ENCODE measurements around the gene SYP. TPM values are rescaled to one million over a fixed set of nuclear protein-coding genes. Genes with fewer than 3 reads are reported as not detected.

Gene SYP
- total and polyA plus RNA-seq, 2 donors (not counting 3 experiments of a cell fraction or from before 2014, with no cell fraction given) = 0.21 to 0.77 TPM

- no peak overlapping the region for H3K9ac ChIP-seq (replicated peaks; ENCODE audit: extremely low read depth, insufficient read depth, low read length)
- H3K9me1 ChIP-seq (replicated peaks; ENCODE audit: control insufficient read depth, extremely low read depth, insufficient read depth, low read length) = no peaks in the 10 kb centered on the region
- peak overlapping the region; percentile 59 for H2AFZ ChIP-seq (ENCODE audit: low read depth, low read length)
- dilution Hi-C loops (cut with MboI; ENCODE audit: extremely low pct_ligation_motif_present, low sequenced_read_pairs) (no loop called here), intact Hi-C loops (cut with micrococcal nuclease) (loop anchor here (2.0 kb wide), 1 partner anchor 33 kb away; the partner anchor contains the start of gene SYP)
- no peak overlapping the region for H3K4me2 ChIP-seq (ENCODE audit: insufficient read depth, low read length)
- DNase-seq (ENCODE audit: low read depth, low spot score) (no peak), FAIRE-seq (no peak)
- CTCF ChIA-PET = interaction anchor here (0.9 kb wide), 1 partner anchor 41 kb away, joined by 4 read pairs; no protein-coding TSS in a partner anchor
- H3K27ac ChIP-seq (ENCODE audit: insufficient read depth, low read depth, low read length) = no peak overlapping the region
- H3K4me1 ChIP-seq (ENCODE audit: control insufficient read depth, extremely low read depth, insufficient read depth, low read length) = peaks cover 2% of the 10 kb centered on the region
- H3K79me2 ChIP-seq (ENCODE audit: control insufficient read depth, insufficient read depth, low read length) = no peaks in the 10 kb centered on the region
- no peaks in the 10 kb centered on the region for H3K9me3 ChIP-seq (replicated peaks; ENCODE audit: control insufficient read depth, insufficient read depth, low read length)
- H4K20me1 ChIP-seq (replicated peaks; ENCODE audit: control insufficient read depth, extremely low read depth, insufficient read depth, low read length) = no peaks in the 10 kb centered on the region
- no TSS peak for BruUV-seq (replicated peaks)
- POLR2A ChIA-PET = no interaction called here
- H3K4me3 ChIP-seq (replicated peaks in 1 of 3; ENCODE audit: insufficient read depth in 1 of 3, low read depth in 1 of 3, low read length in 3 of 3) = no peak overlapping the region
- TF ChIP-seq POLR2A (IDR thresholded peaks at IDR 0.05; ENCODE audit: low read depth, low read length) (no peak), JUN (IDR thresholded peaks at IDR 0.05; ENCODE audit: borderline replicate concordance, insufficient read depth, insufficient read length, low read depth) (no peak), GATA2 (IDR thresholded peaks at IDR 0.05; ENCODE audit: insufficient read depth, insufficient read length, low read depth, low read length) (no peak), MYC (IDR thresholded peaks at IDR 0.05; ENCODE audit: low read depth, low read length) (no peak), EZH2 (IDR thresholded peaks at IDR 0.05; ENCODE audit: borderline replicate concordance, low read depth, low read length, severe bottlenecking) (no peak), POLR2AphosphoS5 (IDR thresholded peaks at IDR 0.05; ENCODE audit: insufficient read depth, low read depth, low read length) (no peak), FOS (IDR thresholded peaks at IDR 0.05; ENCODE audit: borderline replicate concordance, insufficient read depth, low read length) (no peak)
- H3K27me3 ChIP-seq (ENCODE audit: control insufficient read depth in 2 of 2, insufficient read depth in 2 of 2, low read length in 2 of 2) = no peaks in the 10 kb centered on the region
- H3K36me3 ChIP-seq (ENCODE audit: control insufficient read depth in 2 of 2, extremely low read depth in 1 of 2, insufficient read depth in 2 of 2, low read length in 2 of 2) = no peaks in the 10 kb centered on the region
Measured at GRCh38 chrX:49233887-49234555, 34.0 kb upstream of the SYP start.

- intact Hi-C loops (cut with micrococcal nuclease) = no loop called here
- H3K27me3 ChIP-seq (ENCODE audit: control insufficient read depth in 2 of 2, insufficient read depth in 2 of 2, low read length in 2 of 2) = no peaks in the 10 kb centered on the region
- H3K4me3 ChIP-seq (replicated peaks in 1 of 3; ENCODE audit: insufficient read depth in 1 of 3, low read depth in 1 of 3, low read length in 3 of 3) = no peak within 1 kb of the TSS
- no peaks in the 10 kb centered on the region for H3K79me2 ChIP-seq (ENCODE audit: control insufficient read depth, insufficient read depth, low read length)
- FAIRE-seq (no peak), DNase-seq (ENCODE audit: low read depth, low spot score) (no peak)
- POLR2A ChIA-PET = no interaction called here
- no peaks in the 10 kb centered on the region for H3K36me3 ChIP-seq (ENCODE audit: control insufficient read depth in 2 of 2, extremely low read depth in 1 of 2, insufficient read depth in 2 of 2, low read length in 2 of 2)
- no TSS peak for BruUV-seq (replicated peaks)
- H3K4me1 ChIP-seq (ENCODE audit: control insufficient read depth, extremely low read depth, insufficient read depth, low read length) = peaks cover 2% of the 10 kb centered on the region
- dilution Hi-C loops (cut with MboI; ENCODE audit: extremely low pct_ligation_motif_present, low sequenced_read_pairs) = no loop called here
- no peaks in the 10 kb centered on the region for H3K9me1 ChIP-seq (replicated peaks; ENCODE audit: control insufficient read depth, extremely low read depth, insufficient read depth, low read length)
- H4K20me1 ChIP-seq (replicated peaks; ENCODE audit: control insufficient read depth, extremely low read depth, insufficient read depth, low read length) = no peaks in the 10 kb centered on the region
- no peak within 1 kb of the TSS for H3K4me2 ChIP-seq (ENCODE audit: insufficient read depth, low read length)
- CTCF ChIA-PET = interaction anchor here (0.9 kb wide), 1 partner anchor 40 kb away, joined by 4 read pairs; no protein-coding TSS in a partner anchor
- no peak within 1 kb of the TSS for H3K9ac ChIP-seq (replicated peaks; ENCODE audit: extremely low read depth, insufficient read depth, low read length)
- TF ChIP-seq JUN (IDR thresholded peaks at IDR 0.05; ENCODE audit: borderline replicate concordance, insufficient read depth, insufficient read length, low read depth) = no peak
- TF ChIP-seq MYC (IDR thresholded peaks at IDR 0.05; ENCODE audit: low read depth, low read length) = no peak
- no peak for TF ChIP-seq POLR2AphosphoS5 (IDR thresholded peaks at IDR 0.05; ENCODE audit: insufficient read depth, low read depth, low read length)
- TF ChIP-seq, protein P1, sequence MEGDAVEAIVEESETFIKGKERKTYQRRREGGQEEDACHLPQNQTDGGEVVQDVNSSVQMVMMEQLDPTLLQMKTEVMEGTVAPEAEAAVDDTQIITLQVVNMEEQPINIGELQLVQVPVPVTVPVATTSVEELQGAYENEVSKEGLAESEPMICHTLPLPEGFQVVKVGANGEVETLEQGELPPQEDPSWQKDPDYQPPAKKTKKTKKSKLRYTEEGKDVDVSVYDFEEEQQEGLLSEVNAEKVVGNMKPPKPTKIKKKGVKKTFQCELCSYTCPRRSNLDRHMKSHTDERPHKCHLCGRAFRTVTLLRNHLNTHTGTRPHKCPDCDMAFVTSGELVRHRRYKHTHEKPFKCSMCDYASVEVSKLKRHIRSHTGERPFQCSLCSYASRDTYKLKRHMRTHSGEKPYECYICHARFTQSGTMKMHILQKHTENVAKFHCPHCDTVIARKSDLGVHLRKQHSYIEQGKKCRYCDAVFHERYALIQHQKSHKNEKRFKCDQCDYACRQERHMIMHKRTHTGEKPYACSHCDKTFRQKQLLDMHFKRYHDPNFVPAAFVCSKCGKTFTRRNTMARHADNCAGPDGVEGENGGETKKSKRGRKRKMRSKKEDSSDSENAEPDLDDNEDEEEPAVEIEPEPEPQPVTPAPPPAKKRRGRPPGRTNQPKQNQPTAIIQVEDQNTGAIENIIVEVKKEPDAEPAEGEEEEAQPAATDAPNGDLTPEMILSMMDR (IDR thresholded peaks at IDR 0.05; ENCODE audit: extremely low read depth in 1 of 2, insufficient read depth in 1 of 2, low read depth in 1 of 2, low read length in 2 of 2) = no peak
- TF ChIP-seq MAX (IDR thresholded peaks at IDR 0.05; ENCODE audit: insufficient read depth, insufficient read length) = no peak
- no peak for TF ChIP-seq POLR2A (IDR thresholded peaks at IDR 0.05; ENCODE audit: low read depth, low read length)
- TF ChIP-seq EZH2 (IDR thresholded peaks at IDR 0.05; ENCODE audit: borderline replicate concordance, low read depth, low read length, severe bottlenecking) = no peak
- peak within 1 kb of the TSS; percentile 59 for H2AFZ ChIP-seq (ENCODE audit: low read depth, low read length)
- H3K27ac ChIP-seq (ENCODE audit: insufficient read depth, low read depth, low read length) = no peak within 1 kb of the TSS
- H3K9me3 ChIP-seq (replicated peaks; ENCODE audit: control insufficient read depth, insufficient read depth, low read length) = no peaks in the 10 kb centered on the region
Measured at GRCh38 chrX:49233176-49233575, 33.2 kb upstream of the SYP start, which contains the start of gene CACNA1F. TSS of gene CACNA1F (minus strand) at chrX:49233340. CDS start at chrX:49233309, 31 bp downstream.
